ENCODE data around the gene GPATCH1.

GRCh38 chr19:33157906-33158305 lies 76.9 kb downstream of the GPATCH1 start:
- no peak for TF ChIP-seq EZH2 (IDR thresholded peaks at IDR 0.05; ENCODE audit: borderline replicate concordance, low read depth, low read length, poor library complexity, severe bottlenecking)
- TF ChIP-seq CTCF (conservative IDR thresholded peaks at IDR 0.05; ENCODE audit: low read depth, low read length) = no peak
